ENCODE data around the gene GSTK1.

GSTK1 gene

GRCh38 chr7:143238289-143238980 lies 24.8 kb upstream of the GSTK1 start:
- H3K4me3 ChIP-seq (ENCODE audit: low read depth, low read length), result no peak overlapping the region
- TF ChIP-seq, protein P1, sequence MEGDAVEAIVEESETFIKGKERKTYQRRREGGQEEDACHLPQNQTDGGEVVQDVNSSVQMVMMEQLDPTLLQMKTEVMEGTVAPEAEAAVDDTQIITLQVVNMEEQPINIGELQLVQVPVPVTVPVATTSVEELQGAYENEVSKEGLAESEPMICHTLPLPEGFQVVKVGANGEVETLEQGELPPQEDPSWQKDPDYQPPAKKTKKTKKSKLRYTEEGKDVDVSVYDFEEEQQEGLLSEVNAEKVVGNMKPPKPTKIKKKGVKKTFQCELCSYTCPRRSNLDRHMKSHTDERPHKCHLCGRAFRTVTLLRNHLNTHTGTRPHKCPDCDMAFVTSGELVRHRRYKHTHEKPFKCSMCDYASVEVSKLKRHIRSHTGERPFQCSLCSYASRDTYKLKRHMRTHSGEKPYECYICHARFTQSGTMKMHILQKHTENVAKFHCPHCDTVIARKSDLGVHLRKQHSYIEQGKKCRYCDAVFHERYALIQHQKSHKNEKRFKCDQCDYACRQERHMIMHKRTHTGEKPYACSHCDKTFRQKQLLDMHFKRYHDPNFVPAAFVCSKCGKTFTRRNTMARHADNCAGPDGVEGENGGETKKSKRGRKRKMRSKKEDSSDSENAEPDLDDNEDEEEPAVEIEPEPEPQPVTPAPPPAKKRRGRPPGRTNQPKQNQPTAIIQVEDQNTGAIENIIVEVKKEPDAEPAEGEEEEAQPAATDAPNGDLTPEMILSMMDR (IDR thresholded peaks at IDR 0.05; ENCODE audit: borderline replicate concordance, insufficient read depth, low read depth, low read length), result no peak

DNA sequence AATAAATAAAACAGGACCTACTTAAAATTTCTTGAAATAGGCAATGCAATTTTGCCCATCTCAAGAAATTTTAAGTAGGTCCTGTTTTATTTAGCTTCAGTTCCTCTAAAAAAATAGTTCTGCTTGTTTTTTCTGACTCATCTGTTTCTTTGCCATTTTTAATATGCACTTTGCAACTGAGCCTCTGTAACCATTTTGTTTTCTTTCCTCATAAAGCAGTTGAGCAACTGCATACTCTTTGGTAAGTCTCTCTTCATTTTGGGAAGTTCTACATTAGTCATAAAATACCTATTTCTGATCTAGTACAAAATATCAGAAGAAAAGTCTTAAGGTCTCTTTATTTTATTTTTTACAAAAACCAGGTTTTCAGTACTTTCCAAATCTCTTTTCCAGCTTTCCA lies 23.4 kb upstream of the GSTK1 start:
- TF ChIP-seq, protein P1 (IDR thresholded peaks at IDR 0.05; ENCODE audit: borderline replicate concordance, insufficient read depth, low read depth, low read length), result no peak
- no peak overlapping the region for H3K4me3 ChIP-seq (ENCODE audit: low read depth, low read length)

DNA sequence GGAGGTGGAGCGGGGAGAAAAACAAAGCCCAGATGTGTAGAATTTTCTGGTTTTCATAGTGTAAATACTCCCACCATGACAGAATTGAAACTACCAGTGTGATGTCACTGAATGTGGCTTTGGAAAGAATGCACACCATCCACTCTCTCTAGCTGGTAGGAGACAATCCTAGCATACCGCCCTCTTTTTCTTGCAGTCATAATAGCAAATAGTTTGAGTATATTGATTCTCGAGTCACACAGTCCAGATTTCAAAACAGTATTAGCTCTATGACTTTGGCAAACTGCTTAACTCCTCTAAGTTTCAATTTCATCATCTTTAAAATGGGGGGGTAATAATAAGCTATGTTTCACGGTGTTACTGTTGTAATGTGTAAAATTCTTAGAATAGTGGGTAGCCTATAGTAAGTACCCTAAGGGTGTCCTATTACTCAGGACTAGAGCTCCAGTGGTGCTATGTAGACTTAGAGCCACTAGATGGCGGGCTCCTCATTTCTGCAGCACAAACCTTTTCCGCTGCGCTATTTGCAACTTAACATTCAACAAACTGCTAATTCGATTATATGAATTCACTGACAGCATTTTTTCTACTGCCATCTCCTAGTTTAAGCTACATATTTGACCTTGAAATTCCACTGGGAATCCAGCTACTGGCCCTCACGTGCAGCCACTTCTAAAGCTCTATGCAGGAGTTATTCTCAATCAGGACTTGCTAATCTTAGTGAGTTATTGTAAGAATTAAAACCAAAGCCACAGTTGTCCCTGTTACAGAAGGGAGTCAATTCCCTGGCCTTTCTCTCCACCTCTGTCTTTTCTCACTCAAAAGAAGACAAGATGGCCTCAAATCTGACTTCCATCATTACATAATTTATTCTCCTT lies 22.7 kb upstream of the GSTK1 start:
- TF ChIP-seq, protein P1 (IDR thresholded peaks at IDR 0.05; ENCODE audit: borderline replicate concordance, insufficient read depth, low read depth, low read length), result peak; percentile 70
- no peak overlapping the region for H3K4me3 ChIP-seq (ENCODE audit: low read depth, low read length)

DNA sequence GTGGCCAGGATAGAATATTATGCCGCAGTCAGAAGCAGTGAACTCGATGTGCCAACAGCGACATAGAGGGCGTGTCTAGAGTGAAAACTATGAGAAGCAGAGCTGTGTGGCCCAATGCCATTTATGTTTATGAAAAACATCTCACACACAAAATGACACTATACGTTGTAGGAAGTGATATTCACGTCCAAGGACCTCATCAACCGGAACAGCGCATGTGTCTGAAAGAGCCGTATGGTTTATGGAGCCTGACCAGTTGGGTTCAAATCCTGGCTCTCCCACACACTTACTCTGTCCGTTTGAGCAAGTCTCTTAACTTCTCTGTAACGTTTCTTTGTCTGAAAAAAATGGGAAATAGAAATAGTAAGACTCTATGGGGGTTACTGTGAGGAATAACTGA lies 20.9 kb upstream of the GSTK1 start:
- no peak overlapping the region for H3K4me3 ChIP-seq (ENCODE audit: low read depth, low read length)
- TF ChIP-seq, protein P1 (IDR thresholded peaks at IDR 0.05; ENCODE audit: borderline replicate concordance, insufficient read depth, low read depth, low read length), result no peak

GRCh38 chr7:143243111-143243510 lies 20.1 kb upstream of the GSTK1 start:
- H3K4me3 ChIP-seq (ENCODE audit: low read depth, low read length), result no peak overlapping the region
- TF ChIP-seq, protein P1 (IDR thresholded peaks at IDR 0.05; ENCODE audit: borderline replicate concordance, insufficient read depth, low read depth, low read length), result no peak

DNA sequence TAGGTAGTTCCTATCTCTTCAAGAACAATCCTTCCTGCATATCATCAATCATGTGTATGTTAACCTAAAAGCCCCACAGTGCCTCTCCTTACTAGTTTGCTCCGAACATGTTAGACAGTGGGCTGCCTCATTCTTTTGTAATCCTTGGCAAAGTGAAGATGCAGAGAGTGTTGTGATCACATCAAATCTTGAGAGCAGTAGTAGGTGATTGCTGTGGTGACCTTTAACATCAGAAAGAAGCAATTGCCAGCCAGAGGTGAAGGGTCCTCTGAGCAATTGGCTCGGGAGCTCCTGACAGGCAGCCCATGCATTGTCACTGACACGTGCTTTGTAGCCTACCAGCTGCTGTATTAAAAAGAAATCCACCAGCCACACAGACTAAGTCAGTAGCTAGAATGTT lies 19.6 kb upstream of the GSTK1 start:
- no peak overlapping the region for H3K4me3 ChIP-seq (ENCODE audit: low read depth, low read length)
- TF ChIP-seq, protein P1 (IDR thresholded peaks at IDR 0.05; ENCODE audit: borderline replicate concordance, insufficient read depth, low read depth, low read length), result no peak

Data from GM12875 (cell line).